MV-4-11 (cell line): ENCODE measurements around the gene SYT14.
"Not testable (repeated sequence)": the region's sequence is repeated elsewhere in the genome, so short reads cannot be mapped to it uniquely, and the experiment has no call there.

ENCODE experiments used
- DNase-seq: peaks from one replicate; lab custom pipeline; 2025; lab: John Stamatoyannopoulos, UW

SYT14 gene

DNA sequence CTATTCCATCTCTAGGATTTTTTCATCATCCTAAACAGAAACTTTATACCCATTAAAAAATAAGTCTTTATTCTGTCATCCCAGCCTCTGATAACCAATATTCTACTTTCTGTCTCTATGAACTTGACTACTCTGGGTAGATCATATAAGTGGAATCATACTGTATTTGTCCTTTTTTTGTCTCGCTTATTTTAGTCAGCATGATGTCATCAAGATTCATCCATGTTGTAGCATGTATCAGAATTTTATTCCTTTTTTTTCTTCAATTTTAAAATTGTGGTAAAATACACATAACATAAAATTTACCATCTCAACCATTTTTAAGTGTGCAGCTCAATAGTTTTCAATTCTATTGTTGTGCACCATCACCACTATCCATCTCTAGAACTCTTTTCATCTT lies 90.0 kb downstream of the SYT14 start:
- no peak for DNase-seq

DNA sequence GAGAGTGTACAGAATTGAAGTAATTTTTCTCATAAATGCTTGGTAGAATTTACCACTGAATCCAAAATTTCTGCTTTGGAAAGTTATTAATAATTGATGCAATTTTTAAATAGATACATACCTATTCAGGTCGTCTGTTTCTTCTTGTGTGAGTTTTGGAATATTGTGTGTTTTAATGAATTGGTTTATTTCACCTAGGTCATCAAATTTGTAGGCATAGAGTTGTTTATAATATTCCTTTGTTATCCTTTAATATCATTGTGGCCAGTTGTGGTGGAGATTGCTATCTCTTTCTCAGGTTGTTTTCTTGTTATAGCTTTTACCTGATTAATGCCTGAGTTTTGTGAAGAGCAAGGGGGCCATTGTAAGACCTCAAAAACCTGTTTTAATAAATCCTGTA lies 93.5 kb downstream of the SYT14 start:
- no peak for DNase-seq

DNA sequence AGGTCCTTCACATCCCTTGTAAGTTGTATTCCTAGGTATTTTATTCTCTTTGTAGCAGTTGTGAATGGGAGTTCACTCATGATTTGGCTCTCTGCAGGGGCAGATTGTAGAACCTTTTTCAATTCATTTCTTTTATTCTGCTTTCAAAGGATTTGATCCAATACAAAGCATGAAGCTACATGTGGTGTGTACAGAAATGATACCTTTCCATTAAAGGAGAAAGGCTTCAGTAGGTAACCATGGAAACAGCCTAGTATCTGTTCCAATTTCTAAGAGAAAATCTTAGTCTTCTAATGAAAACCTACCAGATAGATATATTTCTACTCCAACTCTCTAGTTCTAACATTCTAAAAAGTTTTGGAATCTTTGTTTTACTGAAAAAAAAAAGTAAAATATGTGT lies 105.0 kb downstream of the SYT14 start:
- no peak for DNase-seq

DNA sequence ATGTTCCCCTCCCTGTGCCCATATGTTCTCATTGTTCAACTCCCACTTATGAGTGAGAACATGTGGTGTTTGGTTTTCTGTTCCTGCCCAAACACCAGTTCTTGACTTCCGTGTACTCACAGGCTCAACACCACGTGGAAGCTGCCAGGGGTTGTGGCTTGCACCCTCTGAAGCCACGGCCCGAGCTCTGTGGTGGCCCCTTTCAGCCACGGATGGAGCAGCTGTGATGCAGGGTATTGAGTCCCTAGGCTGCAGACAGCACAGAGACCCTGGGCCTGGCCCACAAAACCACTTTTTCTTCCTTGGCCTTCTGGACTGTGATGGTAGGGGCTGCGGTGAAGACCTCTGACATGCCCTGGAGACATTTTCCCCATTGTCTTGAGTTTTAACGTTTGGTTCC lies 111.6 kb downstream of the SYT14 start:
- no peak for DNase-seq

DNA sequence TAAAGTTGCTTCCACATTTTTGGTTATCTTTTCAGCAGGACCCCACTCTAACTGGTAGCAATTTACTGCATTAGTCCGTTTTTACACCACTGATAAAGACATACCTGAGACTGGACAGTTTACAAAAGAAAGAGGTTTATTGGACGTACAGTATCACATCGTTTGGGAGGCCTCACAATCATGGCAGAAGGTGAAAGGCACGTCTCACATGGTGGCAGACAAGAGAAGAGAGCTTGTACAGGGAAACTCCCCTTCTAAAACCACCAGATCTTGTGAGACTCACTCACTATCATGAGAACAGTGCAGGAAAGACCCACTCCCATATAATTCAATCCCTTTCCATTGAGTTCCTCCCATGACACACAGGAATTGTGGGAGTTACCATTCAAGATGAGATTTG lies 112.5 kb downstream of the SYT14 start:
- not testable (repeated sequence) for DNase-seq

DNA sequence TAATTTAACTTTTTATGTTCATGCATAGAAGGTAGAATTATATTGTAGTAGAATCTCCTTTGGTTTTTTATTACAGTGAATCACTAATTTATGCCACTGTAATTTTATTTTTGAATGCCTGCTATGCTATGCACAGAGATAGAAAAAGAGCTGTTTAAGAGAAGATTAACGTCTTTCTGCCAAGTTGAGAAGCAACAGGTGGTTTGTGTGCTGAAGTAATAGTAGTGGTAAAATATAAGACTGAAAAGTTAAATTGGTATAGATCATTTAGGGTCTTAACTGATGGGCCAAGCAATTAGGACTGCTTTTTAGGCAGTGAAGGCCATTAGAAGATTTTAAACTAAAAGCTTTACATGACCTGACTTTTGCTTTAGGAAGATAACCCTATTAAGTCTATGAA lies 115.1 kb downstream of the SYT14 start:
- DNase-seq = no peak

DNA sequence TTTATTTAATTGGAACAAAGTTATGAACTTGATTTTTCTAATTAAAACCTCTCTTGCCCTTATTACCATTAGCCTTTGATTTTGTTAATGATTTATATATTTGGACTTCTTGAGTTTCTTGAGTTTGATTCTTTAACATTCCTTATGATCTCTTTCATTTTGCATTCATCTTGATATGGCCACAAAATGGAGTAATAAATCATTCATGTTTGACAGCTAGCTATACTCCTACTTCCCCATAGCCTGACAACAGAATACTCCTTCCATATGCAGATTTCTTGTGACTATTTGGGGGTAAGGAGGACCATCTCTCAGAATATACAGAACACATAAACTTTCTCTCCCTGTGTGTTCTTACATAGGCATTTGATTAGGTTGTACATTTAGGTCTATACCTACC lies 119.6 kb downstream of the SYT14 start:
- no peak for DNase-seq

DNA sequence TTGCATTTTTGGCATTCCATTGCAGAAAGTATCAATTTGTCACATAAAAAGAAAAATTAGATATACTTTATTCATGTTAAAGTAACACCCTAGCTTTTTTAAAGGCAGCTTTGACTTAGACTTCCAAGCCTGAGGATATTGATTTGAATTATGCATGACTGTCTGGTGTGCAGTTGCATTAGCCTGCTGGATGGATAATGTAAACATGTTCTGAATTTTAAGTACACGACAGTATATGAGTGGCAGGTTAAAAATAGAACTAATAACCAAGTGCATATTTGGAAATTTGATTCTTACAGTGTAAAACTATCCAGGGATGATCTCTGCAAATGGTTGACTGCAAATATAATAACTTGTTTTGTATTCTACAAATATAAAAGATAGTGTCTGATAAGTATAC lies 124.0 kb downstream of the SYT14 start:
- DNase-seq = no peak

DNA sequence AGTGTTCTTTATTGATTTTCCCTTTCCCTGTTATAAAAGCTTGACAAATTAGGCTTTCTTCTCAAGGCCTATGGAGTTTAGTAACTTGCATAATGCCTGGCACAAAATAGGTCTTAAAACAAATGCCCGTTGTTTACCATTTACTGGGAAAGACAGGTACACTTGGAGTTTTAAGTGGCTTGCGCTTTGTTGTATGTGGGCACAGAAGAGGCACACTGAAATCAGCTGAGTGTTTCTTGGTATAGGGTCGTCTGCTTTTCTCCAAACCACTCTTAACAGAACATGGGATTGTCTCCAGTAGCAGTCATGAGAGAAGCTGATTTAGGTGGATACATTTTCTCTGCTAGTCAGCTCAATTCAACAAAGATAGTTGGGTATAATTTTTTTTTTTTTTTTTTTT lies 132.5 kb downstream of the SYT14 start:
- no peak for DNase-seq

DNA sequence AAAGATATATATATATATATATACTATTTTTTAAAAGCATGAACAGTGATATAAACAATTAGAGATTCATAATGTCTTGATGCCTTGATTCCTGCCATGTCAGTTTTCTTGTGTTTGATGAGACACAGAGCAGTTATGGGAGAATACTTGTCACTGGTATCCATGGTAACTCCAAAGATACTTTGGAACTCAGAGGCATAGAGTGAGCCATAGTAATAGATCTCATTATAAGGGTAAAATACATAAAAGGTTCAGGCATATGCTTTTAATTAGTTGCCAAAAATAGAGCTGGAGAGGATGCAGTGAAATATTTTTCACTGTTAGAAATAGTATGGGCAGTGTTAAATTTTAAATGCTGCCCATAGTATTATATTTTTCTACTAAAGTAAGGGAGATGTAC lies 134.1 kb downstream of the SYT14 start:
- DNase-seq = no peak

DNA sequence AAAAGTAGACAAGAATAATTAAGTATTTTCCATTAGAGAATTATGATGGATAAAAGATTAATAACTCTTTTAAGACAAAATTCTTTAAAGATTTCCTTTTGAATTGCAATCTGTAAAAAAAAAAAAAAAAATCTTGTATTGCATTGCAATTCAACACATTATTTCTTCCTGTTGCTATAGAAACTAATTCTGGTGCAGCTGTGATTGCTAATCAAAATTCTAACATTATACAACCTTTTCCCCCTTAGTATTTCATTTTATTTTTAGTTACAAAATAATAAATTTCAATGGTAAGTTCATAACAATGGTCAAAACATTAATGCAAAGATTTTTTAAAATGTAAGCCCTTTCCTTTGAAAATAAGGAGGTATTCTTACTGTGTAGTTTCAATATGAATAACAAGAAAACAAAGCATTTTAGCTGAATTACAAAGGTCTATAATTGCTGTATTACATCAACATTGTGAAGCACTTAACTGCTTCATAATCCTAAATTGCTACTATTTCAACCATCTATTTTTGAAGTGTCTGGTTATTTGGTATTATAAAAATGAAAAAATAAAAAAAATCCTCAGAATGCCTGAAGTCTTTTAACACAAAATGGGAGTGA lies 135.0 kb downstream of the SYT14 start:
- DNase-seq = no peak

DNA sequence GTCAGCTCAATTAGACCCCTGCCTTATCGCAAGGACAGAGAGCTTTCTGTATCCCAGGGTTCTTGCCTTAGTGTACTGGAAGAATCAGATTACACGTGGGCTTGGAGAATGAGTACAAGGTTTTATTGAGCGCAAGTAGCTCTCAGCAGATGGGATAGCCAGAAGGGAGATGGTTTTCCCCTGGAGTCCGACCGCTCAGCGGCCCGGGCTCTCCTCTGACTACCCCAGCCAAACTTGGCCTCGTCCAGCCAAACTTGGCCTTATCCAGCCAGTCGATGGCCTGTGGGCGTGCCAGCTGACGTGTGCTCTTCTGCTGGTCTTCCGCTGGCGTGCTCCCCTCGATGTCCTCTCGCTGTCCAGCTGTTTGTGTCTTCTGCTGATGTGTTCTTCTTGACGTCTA lies 136.9 kb downstream of the SYT14 start:
- DNase-seq = no peak

DNA sequence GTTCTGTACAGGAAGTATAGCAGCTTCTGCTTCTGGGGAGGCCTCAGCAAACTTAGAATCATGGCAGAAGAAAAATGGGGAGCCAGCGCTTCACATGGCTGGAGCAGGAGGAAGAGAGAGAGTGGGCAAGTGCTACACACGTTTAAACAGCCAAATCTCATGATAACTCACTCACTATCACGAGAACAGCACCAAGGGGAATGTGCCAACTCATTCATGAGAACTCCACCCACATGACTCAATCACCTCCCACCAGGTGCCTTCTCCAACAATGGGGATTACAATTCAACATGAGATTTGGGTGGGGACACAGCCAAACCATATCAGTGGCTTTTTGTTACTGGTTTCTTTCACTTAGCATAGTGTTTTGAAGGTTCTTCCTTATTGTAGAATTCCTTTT lies 138.6 kb downstream of the SYT14 start:
- DNase-seq = no peak

DNA sequence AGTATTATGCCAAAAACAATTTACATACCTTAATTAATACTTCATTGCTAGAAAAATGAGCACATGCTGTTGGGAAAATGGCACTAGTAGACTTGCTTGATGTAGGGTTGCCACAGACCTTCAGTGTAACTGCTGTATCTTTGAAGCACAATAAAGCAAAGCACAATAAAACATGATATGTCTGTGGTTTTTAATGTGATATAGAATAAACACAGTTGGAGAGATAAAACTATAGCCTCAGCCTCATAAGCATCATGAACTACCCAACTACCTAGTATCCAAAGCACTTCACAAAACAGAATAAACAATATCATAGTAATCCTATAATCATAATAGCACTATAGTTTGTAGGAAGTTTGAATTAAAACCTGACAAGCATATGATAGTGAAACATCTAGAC lies 143.5 kb downstream of the SYT14 start:
- no peak for DNase-seq

DNA sequence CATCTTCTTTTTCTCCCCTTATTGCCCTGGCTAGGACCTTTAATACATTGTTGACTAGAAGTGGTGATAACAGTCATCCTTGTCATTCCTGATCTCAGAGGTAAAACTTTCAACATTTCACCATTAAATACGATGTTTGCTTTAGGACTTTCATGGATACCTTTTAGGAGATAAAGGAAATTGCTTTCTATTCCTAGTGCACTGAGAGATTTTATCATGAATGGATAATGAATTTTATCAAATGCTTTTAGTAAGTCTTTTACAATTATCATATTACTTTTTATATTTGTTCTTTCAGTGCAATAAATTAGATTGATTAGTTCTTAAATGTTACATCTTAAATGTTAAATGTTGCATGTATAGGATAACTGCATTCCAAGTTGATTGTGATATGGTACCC lies 147.3 kb downstream of the SYT14 start:
- DNase-seq = no peak

DNA sequence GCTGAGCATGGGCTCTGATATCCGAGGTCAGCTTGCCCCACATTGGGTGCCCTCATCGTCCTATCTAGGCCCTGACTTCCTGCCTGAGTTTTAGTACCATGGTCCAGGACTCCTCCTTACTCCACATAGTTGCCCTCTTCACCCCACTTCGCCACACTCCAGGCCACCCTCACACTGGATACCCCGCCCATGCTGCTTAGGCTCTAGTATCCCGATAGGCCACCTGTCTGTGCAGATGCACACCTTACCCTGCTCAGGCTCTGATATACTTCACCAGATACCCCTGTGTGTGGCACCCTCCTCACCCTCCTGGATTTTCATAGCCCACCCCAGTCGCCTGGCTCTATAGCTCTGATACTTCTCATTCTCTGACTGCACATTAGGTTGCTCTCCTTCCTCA lies 149.0 kb downstream of the SYT14 start:
- DNase-seq = no peak

DNA sequence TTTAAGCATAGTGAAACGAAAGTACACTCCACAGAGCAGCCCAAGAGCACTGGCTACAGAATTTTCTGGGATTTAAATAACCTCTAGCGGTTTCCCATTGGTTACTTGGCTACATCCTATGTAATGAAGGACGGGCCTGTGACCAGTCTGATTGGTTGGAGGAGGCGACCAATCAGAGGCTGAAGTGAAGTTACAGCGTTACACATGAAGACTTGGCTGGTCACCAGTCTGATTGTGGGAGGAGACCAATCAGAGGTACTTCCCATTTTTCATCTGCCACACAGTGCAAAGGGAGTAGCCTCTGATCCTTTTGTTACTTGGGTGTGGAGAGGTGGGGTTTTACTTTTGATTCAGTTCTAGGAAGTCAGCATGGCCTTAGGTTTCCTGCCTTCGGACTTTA lies 151.8 kb downstream of the SYT14 start:
- DNase-seq = peak; percentile 4

DNA sequence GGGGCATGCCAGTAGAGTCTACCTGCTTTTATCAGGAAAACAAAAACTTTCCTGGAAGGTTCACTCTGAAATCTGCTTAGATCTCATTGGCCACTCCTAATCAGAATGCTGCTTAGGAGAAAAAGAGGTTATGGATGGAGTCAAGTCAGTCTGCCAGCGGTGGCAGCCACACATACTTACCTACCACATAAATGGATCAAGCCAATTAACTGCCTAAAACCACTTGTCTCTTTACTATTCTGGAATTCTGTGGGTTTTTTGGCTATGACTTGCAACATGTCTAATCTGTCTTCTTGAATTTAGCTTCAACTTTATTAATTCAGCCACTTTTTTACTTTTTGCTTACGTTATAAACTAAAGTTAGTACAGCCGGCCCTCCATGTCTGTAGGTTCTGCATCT lies 154.3 kb downstream of the SYT14 start:
- DNase-seq = no peak

DNA sequence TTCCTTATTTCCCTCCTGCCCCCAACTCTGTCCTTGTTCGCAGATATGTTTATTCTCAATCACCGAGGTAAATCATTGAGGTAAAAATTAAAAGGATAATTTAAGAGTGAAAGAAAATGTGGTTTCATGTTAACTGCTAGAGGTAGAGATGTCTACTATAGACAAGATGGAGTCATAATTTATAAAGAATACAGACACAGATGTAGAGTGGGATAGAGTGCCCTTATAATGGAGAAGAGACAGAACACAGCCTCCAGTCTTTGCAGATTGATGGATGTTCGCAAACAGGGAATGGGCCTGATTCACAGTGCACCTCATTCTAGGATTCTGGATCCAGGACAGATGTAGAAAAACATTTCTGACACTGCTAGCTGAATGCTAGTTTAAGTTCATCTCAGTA lies 155.4 kb downstream of the SYT14 start:
- DNase-seq = no peak

DNA sequence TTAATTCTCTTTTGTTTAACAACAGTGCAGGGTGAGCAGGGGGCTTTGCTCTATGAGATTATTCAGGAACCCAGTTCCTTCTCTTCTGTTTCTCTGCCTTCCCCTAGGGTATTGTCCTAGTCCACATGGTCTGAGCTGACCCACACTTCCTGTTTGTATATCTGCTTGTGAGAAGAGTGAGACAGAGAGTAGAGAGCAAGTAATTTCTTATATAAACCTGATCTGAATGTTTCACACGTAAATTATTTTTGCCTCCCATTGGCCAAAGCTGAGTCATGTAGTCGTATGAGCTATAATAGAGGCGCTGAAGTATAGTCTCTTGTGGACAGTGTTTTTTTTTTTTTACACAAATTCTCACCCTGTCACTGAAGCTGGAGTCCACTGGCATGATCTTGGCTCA lies 160.3 kb downstream of the SYT14 start:
- DNase-seq = no peak

DNA sequence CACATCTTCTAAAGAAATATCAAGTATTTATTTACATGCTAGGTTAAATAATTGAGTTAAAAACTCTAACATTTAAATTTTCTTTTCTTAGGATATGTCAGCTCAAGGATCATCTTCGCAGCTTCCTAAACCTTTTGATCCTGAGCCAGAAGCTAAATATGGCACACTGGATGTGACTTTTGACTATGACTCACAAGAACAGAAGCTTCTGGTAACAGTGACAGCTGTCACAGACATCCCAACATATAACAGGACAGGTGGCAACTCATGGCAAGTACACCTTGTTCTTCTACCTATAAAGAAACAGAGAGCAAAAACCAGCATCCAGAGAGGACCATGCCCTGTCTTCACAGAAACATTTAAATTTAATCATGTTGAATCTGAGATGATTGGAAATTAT lies 161.9 kb downstream of the SYT14 start:
- DNase-seq = no peak

DNA sequence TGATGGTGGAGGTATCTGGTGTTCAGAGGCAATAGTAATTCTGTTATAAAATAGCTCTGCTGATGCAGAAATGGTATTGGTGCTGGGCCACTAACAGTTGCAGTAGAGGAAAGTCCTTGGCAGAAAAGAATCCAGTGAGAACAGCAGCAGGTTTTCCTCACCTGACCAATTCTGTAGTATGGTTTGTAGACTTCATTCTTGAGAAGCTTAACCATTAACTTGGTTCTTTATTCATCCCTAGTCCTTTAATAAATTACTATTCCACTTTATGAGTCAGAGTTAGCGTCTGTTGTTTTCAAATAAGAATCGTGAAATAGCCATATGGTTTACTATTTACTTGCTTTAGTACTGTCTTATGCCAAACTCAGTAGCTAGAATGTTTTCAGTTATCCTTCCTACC lies 166.1 kb downstream of the SYT14 start:
- DNase-seq = no peak

DNA sequence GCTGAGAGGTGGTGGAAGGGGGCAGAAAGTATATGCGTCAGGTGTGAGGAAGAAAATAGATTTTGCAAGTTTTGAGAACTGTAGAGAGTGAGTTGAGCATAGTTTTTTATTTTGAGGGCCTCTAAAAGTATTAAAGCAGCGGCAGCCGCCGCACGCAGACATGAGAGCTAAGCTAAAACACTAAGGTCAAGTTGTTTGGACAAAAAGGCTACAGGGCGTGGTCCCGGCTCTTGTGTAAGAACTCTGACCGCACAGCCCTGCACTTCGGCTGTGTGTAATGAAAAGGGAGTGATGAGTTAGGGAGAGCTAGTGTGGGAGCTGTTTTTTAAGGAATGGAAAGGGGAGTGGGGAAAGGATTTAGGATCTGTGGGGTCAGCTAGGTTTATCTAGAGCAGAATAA lies 174.9 kb downstream of the SYT14 start:
- DNase-seq = not testable (repeated sequence)

DNA sequence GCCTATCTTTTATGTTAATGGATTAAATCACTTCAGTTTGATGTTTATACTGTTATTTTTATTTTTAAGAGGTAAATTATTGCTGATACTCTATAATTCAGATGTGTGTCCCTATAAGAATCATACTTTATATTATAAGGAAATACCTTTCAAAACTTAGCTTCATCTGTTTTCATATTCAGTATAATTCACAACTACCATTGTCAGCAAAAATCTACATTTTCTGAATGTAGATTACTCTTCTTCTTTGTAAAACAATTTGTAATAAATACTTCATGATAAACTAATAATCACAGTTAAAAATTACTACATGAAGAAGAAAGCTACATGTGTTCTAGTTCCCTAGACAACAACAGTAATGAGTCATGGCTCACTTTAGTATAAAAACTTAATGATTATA lies 179.2 kb downstream of the SYT14 start:
- DNase-seq = no peak

DNA sequence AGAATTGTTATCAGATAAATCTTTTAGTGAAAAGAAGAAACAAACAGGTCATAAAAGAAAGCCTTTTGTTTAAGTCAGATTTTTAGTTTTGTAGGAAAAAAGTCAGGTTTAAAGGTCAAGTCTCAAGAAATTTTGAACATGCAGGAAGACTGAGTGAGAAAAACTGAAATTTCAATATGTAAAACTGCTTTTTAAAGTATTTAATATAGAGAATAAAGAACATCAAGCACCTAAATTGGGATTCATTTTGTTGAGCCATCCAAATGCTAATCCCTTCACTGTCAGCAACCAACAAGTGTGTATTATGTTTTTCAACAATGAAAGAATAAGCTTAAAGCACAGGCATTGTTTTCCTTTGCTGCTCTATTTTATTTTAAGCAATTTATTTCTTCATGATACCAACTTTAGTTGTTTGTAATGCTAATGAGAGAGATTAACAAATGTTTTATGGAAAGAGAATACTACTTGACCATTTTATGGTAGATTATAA lies 179.7 kb downstream of the SYT14 start:
- no peak for DNase-seq
